ENCODE data around the gene FRMPD4. TPM values are rescaled to one million over a fixed set of nuclear protein-coding genes. Genes with fewer than 3 reads are reported as not detected.

FRMPD4 gene
- total RNA-seq, 2 donors from 2014 or later = 0.10 to 0.19 TPM

DNA sequence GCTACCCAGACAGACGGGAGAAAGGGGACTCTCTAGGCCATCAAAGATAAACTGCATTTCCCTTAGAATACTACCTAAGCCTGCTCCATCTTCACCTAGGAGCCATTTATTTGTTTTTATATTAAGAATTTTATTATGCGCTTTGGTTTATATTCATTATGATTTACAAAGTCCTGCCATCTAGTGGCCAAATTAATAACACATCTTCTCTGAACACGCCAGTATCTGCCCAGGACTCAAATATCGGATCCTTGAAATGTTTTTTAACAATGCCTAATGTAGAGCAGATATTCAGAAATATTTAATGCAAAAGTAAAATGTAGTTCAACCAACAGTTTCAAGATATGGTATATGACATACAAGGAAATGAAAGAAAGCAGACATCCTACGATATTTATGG lies 632.2 kb downstream of the FRMPD4 start:
- intact Hi-C loops (cut with DNase I) = no loop called here
- DNase-seq (ENCODE audit: low spot score) = no peak

DNA sequence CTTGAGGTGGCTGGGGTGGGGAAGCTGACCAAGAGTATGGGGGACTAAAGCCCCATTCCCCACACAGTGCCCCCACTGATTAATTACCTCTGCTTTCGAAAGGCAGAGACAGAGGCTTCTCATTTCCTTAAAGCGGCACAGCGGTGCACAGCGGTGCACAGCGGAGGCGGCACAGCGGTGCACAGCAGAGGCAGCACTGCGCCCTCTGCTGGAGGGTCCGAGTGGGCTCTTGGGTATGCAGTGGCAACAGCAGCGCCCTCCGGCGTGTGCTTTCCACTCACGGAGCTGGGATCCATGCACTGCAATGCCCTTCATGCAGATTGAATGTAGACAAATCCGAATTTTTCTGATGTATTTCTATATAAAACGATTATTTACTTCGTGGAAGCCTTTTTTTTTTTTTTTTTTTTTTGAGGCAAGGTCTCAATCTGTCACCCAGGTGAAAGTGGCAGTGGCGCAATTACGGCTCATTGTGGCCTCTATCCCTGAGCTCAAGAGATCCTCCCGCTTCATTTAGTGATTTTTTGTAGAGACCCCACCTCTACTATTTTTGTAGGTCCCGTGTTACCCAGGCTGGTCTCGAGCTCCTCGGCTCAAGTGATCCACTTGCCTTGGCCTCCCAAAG lies 633.3 kb downstream of the FRMPD4 start:
- peak; percentile 87 for DNase-seq (ENCODE audit: low spot score)
- intact Hi-C loops (cut with DNase I) = no loop called here
